ENCODE data around the gene YJEFN3.

The YJEFN3 gene

DNA sequence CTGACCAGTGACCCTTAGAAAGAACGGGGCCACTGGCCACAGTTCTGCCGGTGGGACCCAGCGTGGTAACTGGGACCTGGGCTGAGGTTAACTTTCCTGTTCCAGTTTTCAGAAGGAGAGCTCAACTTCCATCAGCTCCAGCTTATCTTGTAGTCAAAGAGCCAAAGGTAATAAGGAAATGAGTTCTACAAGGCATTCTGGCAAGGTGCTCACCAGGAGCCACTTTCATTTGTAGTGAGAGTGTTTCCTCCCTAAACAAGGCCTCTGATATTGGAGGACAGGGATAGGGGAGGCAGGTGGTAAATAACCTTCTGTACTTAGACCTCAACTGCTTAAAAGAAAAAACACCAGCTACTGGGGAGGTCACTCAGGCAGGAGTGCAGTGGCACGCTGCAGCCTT lies 51.7 kb downstream of the YJEFN3 start:
- no peaks in the 10 kb centered on the region for H3K79me2 ChIP-seq (ENCODE audit: insufficient read depth, low read length)
- H3K4me3 ChIP-seq (ENCODE audit: insufficient read depth, low read length, poor library complexity, severe bottlenecking) = no peak overlapping the region
- no peaks in the 10 kb centered on the region for H3K9me2 ChIP-seq (replicated peaks; ENCODE audit: insufficient read depth, low read length)

GRCh38 chr19:19581391-19581790 lies 52.7 kb downstream of the YJEFN3 start:
- no peaks in the 10 kb centered on the region for H3K36me3 ChIP-seq (ENCODE audit: low read length)
- no peaks in the 10 kb centered on the region for H3K27me3 ChIP-seq (ENCODE audit: low read length)
- TF ChIP-seq CTCF (IDR thresholded peaks at IDR 0.05; ENCODE audit: insufficient read depth, low read length, poor library complexity, severe bottlenecking) = no peak
- TF ChIP-seq EZH2phosphoT487 (conservative IDR thresholded peaks at IDR 0.05; ENCODE audit: low read length) = no peak
- H3K9me3 ChIP-seq (ENCODE audit: insufficient read depth, low read length) = no peaks in the 10 kb centered on the region
- H3K27ac ChIP-seq (ENCODE audit: low read depth, low read length) = no peak overlapping the region
- H3K79me2 ChIP-seq (ENCODE audit: insufficient read depth, low read length) = no peaks in the 10 kb centered on the region
- no peaks in the 10 kb centered on the region for H4K20me1 ChIP-seq (ENCODE audit: low read depth, low read length)
- H2AFZ ChIP-seq (ENCODE audit: low read depth, low read length, severe bottlenecking) = no peak overlapping the region
- H3K9me2 ChIP-seq (replicated peaks; ENCODE audit: insufficient read depth, low read length) = no peaks in the 10 kb centered on the region
- H3F3A ChIP-seq (ENCODE audit: insufficient read depth) = no peaks in the 10 kb centered on the region
- no peak overlapping the region for H3K4me3 ChIP-seq (ENCODE audit: insufficient read depth, low read length, poor library complexity, severe bottlenecking)
- H3K9ac ChIP-seq (ENCODE audit: low read length) = no peak overlapping the region
- H3K4me2 ChIP-seq (ENCODE audit: low read depth, low read length, poor library complexity, severe bottlenecking) = no peak overlapping the region

More for the DNA sequence above, 51.7 kb downstream of the YJEFN3 start:
- Histone ChIP-seq H3K36me3 (ENCODE audit: low read length) (no peaks in the 10 kb centered on the region), H3K4me2 (ENCODE audit: low read depth, low read length, poor library complexity, severe bottlenecking) (no peak overlapping the region), H3K9me3 (ENCODE audit: insufficient read depth, low read length) (no peaks in the 10 kb centered on the region), H3K9ac (ENCODE audit: low read length) (no peak overlapping the region), H4K20me1 (ENCODE audit: low read depth, low read length) (no peaks in the 10 kb centered on the region), H3F3A (ENCODE audit: insufficient read depth) (no peaks in the 10 kb centered on the region), H2AFZ (ENCODE audit: low read depth, low read length, severe bottlenecking) (no peak overlapping the region), H3K27me3 (ENCODE audit: low read length) (no peaks in the 10 kb centered on the region), H3K27ac (ENCODE audit: low read depth, low read length) (no peak overlapping the region)
- TF ChIP-seq EZH2phosphoT487 (conservative IDR thresholded peaks at IDR 0.05; ENCODE audit: low read length) (no peak), CTCF (IDR thresholded peaks at IDR 0.05; ENCODE audit: insufficient read depth, low read length, poor library complexity, severe bottlenecking) (no peak)

GRCh38 chr19:19582471-19582870 lies 53.8 kb downstream of the YJEFN3 start:
- no peak overlapping the region for H3K9ac ChIP-seq (ENCODE audit: low read length)
- no peak overlapping the region for H3K4me2 ChIP-seq (ENCODE audit: low read depth, low read length, poor library complexity, severe bottlenecking)
- H3K27ac ChIP-seq (ENCODE audit: low read depth, low read length) = no peak overlapping the region
- no peak overlapping the region for H2AFZ ChIP-seq (ENCODE audit: low read depth, low read length, severe bottlenecking)
- no peaks in the 10 kb centered on the region for H3F3A ChIP-seq (ENCODE audit: insufficient read depth)
- no peaks in the 10 kb centered on the region for H3K27me3 ChIP-seq (ENCODE audit: low read length)
- no peaks in the 10 kb centered on the region for H4K20me1 ChIP-seq (ENCODE audit: low read depth, low read length)
- no peaks in the 10 kb centered on the region for H3K9me2 ChIP-seq (replicated peaks; ENCODE audit: insufficient read depth, low read length)
- no peak overlapping the region for H3K4me3 ChIP-seq (ENCODE audit: insufficient read depth, low read length, poor library complexity, severe bottlenecking)
- H3K9me3 ChIP-seq (ENCODE audit: insufficient read depth, low read length) = no peaks in the 10 kb centered on the region
- H3K36me3 ChIP-seq (ENCODE audit: low read length) = no peaks in the 10 kb centered on the region
- no peak for TF ChIP-seq CTCF (IDR thresholded peaks at IDR 0.05; ENCODE audit: insufficient read depth, low read length, poor library complexity, severe bottlenecking)
- TF ChIP-seq EZH2phosphoT487 (conservative IDR thresholded peaks at IDR 0.05; ENCODE audit: low read length) = no peak
- H3K79me2 ChIP-seq (ENCODE audit: insufficient read depth, low read length) = no peaks in the 10 kb centered on the region
